GM21717 (cell line): ENCODE measurements around the gene RPS4Y2.

Experiments used
- ATAC-seq: cut with Tn5 transposase; IDR thresholded peaks from one replicate; pipeline ENCODE4 v1.9.1; 2021; ENCODE audit warnings: mild to moderate bottlenecking, moderate library complexity; ENCODE audit not compliant: unreplicated experiment

Gene RPS4Y2

GRCh38 chrY:20817067-20817466 lies 61.2 kb downstream of the RPS4Y2 start:
- no peak for ATAC-seq
